ENCODE results near the gene ALDOB. TPM values are rescaled to one million over a fixed set of nuclear protein-coding genes. Genes with fewer than 3 reads are reported as not detected.

ALDOB gene
- total RNA-seq, 1 donor from 2014 or later = 4.8 TPM

GRCh38 chr9:101376111-101376848 lies 59.3 kb downstream of the ALDOB start:
- Histone ChIP-seq H3K36me3 (no peaks in the 10 kb centered on the region), H3K4me1 (no peaks in the 10 kb centered on the region), H3K27me3 (no peaks in the 10 kb centered on the region), H3K9me3 (peaks cover 0 to 11% of the 10 kb centered on the region in 2 donors), H3K4me3 (no peak overlapping the region), H3K27ac (no peak overlapping the region)
- DNase-seq (ENCODE audit: low spot score in 2 of 2) = no peak
- intact Hi-C loops (cut with DNase I) = no loop called here
- TF ChIP-seq CTCF (IDR thresholded peaks at IDR 0.05) = no peak

- H3K4me3 ChIP-seq = no peak overlapping the region
- H3K4me1 ChIP-seq = no peaks in the 10 kb centered on the region
- DNase-seq (ENCODE audit: low spot score in 2 of 2) = no peak
- no peaks in the 10 kb centered on the region for H3K36me3 ChIP-seq
- TF ChIP-seq CTCF (IDR thresholded peaks at IDR 0.05) = no peak
- H3K27ac ChIP-seq = no peak overlapping the region
- peaks cover 0 to 11% of the 10 kb centered on the region in 2 donors for H3K9me3 ChIP-seq
- intact Hi-C loops (cut with DNase I) = no loop called here
- H3K27me3 ChIP-seq = no peaks in the 10 kb centered on the region
Measured at GRCh38 chr9:101375546-101375945, 60.0 kb downstream of the ALDOB start.

- intact Hi-C loops (cut with DNase I) = no loop called here
- H3K4me3 ChIP-seq = no peak overlapping the region
- H3K9me3 ChIP-seq = peaks cover 0 to 1% of the 10 kb centered on the region in 2 donors
- no peaks in the 10 kb centered on the region for H3K36me3 ChIP-seq
- no peak overlapping the region for H3K27ac ChIP-seq
- H3K27me3 ChIP-seq = no peaks in the 10 kb centered on the region
- H3K4me1 ChIP-seq = no peaks in the 10 kb centered on the region
- no peak for DNase-seq (ENCODE audit: low spot score in 2 of 2)
- TF ChIP-seq CTCF (IDR thresholded peaks at IDR 0.05) = no peak
Measured at GRCh38 chr9:101372327-101373118, 63.1 kb downstream of the ALDOB start.

- Histone ChIP-seq H3K27ac (no peak overlapping the region), H3K36me3 (no peaks in the 10 kb centered on the region), H3K27me3 (no peaks in the 10 kb centered on the region), H3K4me3 (no peak overlapping the region), H3K9me3 (no peaks in the 10 kb centered on the region), H3K4me1 (no peaks in the 10 kb centered on the region)
- TF ChIP-seq CTCF (IDR thresholded peaks at IDR 0.05) = no peak
- intact Hi-C loops (cut with DNase I) = no loop called here
- DNase-seq (ENCODE audit: low spot score in 2 of 2) = no peak
Measured at GRCh38 chr9:101371813-101372212, 63.8 kb downstream of the ALDOB start.

Other genes starting within 250 kb of the ALDOB start
- gene BAAT, start 50.8 kb downstream of the ALDOB start, total RNA-seq = 0.53 TPM
- 2.6 TPM for gene MRPL50, start 37.2 kb downstream of the ALDOB start, total RNA-seq
- 30.4 TPM for gene ZNF189, start 36.9 kb downstream of the ALDOB start, total RNA-seq
- 47.7 TPM for gene RNF20, start 98.1 kb upstream of the ALDOB start, total RNA-seq
- gene PPP3R2, start 159.2 kb upstream of the ALDOB start, total RNA-seq = not detected